Measurements from ENCODE around the gene FKBP5.
A peak's percentile ranks its signal among the peaks of the same experiment; 100 is the strongest.
"Not testable (repeated sequence)": the region's sequence is repeated elsewhere in the genome, so short reads cannot be mapped to it uniquely, and the experiment has no call there.

Gene FKBP5

DNA sequence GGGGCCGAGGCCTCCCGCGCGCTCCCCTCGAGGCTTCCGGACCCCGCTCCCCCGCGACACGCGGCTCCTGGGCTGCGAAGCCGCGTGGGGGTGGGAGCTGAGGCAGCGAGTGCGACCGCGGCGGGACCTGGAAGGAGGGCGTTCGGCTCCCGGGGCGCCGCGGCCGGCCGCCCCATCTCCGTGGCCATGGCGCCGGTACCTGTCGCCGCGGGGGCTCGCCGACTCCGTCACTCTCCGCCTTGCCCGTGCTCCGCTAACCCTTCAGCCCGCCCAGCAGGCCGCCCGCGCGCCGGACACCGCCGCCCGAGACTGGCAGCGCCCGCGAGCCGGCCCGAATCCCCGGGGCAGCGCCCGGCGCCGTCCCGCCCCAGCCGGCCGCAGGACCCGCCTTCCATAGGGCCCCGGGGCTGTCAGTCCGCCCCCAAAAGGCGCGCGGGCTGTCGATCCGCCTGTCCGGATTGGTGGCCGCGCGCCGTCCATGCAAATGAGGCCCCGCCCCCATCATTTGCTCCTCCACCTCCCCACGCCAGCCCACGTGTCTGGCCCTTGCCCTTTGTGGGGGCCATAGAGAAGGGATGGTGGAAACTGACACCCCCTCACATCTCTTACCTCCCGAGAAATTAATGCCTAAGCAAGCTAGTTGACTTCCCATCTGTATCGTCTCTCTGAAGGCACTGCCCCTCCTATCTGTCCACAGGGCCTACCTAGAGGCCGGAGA, at the start of gene FKBP5:
Gene FKBP5, minus strand, starts transcription at position 311 of the 718 bp plus-strand sequence. CDS start 46,091 bp downstream, outside the sequence.
- DNase-seq: peak; percentile 86

DNA sequence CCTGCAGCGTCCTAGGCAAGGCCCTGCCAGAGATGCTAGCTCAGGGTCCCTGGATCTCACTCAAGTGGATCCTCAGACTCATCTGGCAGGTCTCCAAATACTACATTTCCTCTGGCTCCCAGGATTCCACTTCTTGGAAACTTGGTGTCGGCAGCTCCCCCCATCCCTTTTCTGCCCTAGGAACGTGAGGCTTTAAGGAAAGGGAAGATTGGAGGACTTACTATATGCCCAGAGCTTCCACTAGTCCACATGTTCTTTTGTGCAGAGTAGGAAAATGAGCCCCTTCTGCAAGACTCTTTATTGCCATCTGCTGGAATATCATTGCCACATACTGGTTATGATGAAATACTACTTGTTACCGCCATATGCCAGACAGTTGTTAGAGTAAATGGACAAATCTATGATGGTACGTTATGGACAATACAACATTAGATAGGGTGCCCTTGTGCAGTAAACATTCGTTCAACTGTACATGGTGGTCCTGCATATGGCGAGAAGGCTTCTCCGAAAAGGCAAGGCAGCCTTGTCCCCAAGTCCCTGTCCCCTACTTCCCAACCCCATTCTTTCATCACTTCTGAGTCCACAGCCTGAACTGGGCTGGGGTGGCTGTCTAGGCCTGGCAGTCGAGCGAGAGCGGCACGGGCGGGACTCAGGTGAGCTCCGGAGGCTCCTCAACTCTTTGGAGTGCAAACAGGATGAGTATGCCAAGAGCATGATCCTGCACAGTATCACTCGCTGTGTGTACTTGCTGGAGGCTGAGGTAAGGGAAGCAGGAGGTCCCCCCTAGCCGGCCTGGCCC, 48.9 kb upstream of the FKBP5 start:
- no peak for DNase-seq

DNA sequence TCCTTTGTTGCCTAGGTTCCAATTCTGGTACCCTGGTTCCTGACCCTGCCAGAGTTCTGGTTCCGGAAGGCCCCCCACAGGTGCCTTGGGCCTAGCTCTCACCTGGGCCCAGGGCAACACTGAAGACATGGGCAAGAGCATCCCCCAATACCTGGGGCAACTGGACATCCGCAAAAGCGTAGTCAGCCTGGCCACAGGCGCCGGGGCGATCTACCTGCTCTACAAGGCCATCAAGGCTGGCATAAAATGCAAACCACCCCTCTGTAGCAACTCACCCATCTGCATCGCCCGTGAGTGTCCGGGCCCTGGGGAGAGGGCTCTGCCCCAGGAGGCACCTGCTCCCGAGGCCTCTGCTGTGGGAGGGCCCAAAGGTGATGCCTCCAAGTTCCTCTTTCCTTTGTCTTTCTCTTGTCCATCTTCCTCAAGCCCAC, 48.3 kb upstream of the FKBP5 start, which contains the start of gene ARMC12:
Gene ARMC12, plus strand, starts transcription at position 51 of the 431 bp plus-strand sequence. Its CDS starts 77 bp downstream, at position 128.
- DNase-seq: no peak

DNA sequence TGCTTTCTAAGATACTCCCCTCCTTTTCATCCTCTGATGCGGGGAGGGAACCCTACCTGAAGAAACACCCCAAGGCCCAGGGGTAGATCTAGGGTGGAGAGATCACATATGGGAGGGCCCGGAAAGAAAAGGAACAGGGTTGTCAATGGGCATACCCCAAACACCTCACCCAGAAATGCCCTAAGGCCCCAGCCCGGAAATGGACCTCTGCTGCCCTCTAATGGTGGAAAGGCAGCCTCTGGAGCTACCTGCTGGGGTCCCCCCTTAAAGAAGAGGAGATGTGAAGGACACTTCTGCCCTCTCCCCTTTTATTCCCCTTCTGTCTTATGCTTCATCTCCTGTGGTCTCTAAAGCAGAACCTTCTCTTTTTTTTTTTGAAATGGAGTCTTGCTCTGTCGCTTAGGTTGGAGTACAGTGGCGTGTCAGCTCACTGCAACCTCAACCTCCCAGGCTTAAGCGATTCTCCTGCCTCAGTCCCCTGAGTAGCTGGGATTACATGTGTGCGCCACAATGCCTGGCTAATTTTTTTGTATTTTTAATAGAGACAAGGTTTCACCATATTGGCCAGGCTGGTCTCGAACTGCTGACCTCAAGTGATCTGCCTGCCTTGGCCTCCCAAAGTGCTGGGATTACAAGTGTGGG, 47.7 kb upstream of the FKBP5 start:
- peak; percentile 89 for DNase-seq

GRCh38 chr6:35735452-35735851, 46.7 kb upstream of the FKBP5 start:
- no peak for DNase-seq

GRCh38 chr6:35734319-35734718, 45.6 kb upstream of the FKBP5 start:
- DNase-seq: not testable (repeated sequence)

DNA sequence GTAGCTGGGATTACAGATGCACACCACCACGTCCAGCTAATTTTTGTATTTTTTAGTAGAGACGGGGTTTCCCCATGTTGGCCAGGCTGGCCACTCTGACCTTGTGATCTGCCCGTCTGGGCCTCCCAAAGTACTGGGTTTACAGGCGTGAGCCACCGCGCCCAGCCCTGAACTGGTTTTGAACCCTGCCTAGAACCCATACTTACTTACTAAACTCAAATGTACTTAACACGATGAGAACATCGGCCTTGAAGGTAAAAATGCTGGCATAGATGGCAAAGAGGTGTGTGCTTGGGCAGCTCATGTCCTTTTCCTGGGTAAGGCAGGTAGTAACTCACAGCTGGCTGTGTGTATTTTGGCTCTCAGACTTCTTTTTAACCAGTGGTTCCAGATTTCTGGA, 44.9 kb upstream of the FKBP5 start:
- DNase-seq: no peak

GRCh38 chr6:35731736-35732532, 43.2 kb upstream of the FKBP5 start:
- DNase-seq: peak; percentile 95

DNA sequence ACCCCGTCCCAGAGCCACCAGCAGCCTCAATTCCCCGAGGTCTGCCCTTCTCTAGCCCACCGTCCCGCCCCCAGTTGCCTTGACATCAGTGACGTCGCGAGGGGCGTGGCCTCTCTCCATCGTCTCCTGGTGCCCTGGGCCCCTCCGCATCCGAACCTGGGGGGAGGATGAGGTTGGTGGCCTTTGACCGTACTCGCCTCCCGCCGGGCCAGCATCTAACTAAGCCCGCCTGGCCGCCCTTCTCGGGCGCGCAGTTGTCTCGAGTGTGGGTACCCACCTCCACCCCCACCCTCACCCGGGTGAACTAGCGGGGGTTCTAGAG, 42.7 kb upstream of the FKBP5 start:
- peak; percentile 92 for DNase-seq

DNA sequence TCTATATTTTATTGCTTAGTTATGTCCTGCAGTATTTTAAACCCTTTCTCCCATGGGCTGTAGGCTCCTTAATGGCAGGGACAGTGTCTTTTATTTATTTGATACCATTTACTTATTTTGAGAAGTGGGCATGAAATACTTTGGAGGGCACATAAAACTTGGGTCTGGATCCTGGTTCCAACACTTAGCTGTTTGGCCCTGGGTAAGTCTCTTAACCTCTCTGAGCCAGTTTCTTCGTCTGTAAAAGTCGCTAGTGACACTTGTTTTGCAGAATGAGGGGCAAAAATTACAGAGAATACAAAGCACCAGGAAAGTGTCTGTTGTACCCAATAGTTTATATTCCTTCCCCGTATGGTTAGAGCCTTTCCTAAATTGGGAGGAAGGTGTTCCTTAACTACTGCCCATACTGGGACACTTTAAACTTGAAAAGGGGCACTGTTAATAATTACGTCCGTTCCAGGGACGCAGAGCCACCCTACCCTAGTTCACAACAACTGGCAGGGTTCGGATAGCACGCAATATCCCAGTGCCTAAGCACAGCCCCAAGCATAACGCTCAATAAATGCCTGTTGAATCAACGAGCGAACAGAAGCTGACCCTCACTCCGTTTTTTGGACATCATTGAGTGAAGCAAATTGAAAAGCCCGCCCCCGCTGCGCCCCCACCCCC, 42.2 kb upstream of the FKBP5 start:
- no peak for DNase-seq

GRCh38 chr6:35729722-35730121, 41.0 kb upstream of the FKBP5 start:
- no peak for DNase-seq

- DNase-seq: peak; percentile 42
Measured at GRCh38 chr6:35728683-35729678, 40.3 kb upstream of the FKBP5 start.

GRCh38 chr6:35727935-35728682, 39.4 kb upstream of the FKBP5 start:
- DNase-seq: peak; percentile 88

DNA sequence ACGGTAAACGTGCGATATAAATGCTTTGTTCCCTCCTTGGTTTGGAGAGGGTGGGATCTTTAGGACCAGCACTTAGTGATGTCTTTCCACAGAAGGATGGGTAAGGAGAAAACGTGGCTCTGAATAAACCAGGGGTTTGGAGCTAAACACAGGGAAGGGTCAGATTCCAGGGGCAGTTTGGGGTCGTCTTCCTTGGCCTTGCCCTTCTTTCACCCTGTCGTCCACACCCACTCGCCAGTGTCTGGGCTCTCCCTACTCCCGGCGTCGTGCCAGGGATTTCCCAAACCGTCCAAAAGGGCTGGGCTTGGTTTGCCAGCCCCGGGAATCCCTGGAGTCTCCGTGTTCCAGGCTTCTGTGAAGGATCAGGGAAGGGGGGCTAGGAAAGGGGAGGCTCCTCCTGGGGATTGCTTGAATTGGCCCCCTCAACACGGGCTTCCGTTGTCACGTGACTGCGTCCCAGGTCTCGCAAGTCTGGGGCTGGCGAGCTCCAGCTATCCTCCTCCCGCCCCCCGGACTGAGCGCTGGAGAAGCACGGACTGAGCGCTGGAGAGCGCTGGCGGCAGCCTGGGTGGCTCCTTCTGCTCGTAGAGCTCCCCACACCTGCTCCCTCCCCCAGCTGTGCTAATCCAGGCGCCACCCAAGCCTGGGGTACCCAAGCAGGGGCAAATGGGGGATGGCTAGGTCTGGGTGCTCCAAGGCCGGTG, 38.7 kb upstream of the FKBP5 start:
- no peak for DNase-seq

DNA sequence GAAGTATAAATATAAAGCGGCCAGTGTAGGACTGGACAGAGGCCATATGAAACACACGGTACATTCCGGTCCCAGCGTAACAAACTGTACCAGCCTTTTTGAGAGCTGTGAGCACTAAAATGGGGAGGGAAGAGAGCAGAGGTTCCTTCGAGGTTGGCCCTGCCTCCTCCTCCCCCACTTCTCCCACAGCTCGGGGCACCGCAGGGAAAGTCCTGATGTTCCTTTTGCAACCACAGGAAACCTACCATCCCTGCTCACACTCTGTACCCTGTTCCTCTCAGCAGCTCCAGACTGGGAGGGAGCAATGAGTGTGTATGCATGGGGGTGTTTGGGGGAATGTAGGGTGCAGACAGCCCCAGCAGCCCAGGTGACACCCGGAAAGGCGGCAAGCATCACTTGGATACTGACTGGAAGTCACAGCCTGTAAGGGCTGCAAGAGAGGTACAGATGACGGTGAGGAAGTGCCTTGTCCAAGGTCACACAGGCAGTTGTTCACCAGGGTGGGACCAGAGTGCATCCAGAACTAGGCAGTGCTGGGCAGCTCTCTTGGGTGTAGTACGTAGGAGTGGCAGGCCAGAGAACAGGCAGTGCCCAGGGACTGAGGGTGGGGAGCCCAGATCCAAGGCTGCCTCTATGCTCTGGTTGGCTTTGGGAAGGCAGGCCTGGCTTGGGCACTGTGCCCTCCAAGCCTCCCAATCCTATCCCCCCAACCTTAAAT, 37.2 kb upstream of the FKBP5 start:
- no peak for DNase-seq

DNA sequence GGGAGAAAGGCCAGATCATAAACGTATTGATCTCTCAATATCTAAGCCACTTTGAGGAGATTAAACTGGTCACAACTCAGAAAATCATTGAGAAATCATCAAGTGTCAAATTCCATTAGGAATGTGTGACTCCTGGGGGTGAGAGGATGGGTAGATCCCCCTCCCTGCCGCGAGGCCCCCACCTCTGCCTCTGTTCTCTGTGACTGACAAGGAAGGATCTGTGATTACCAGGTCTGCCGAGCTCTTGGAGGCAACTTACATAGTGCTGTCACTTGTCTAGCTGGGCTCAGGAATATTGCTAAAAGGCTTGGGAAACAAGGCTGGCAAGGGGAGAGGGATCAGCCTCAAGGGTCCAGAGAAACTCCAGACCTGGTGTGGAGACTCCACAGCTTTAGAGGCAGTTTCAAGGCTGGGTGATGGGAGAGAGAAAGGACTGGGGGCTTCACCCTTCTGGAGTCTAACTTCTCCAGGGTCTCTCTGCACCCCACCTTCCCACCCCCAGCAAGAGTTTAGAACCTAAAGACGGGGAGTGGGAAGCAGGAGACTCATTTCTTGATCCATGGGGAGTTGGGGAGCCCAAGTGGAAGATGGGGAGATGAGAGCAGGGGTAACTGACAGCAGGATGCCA, 36.5 kb upstream of the FKBP5 start:
- no peak for DNase-seq

DNA sequence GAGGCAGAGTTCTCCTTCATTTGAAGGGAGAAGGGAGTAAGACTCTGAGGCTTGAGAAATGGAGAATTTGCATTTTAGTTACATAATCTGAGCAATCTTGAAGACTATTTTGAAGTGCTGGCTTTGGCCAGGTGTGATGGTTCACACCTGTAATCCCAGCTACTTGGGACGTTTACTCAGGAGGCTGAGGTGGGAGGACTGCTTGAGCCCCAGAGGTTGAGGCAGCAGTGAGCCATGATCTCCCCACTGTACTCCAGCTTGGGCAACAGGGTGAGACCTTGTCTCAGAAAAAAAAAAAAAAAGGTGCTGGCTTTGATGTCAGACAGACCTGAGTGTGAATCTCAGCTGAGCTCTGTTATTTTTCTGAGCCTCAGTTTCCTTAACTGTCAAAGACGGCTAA, 35.8 kb upstream of the FKBP5 start:
- DNase-seq: no peak

DNA sequence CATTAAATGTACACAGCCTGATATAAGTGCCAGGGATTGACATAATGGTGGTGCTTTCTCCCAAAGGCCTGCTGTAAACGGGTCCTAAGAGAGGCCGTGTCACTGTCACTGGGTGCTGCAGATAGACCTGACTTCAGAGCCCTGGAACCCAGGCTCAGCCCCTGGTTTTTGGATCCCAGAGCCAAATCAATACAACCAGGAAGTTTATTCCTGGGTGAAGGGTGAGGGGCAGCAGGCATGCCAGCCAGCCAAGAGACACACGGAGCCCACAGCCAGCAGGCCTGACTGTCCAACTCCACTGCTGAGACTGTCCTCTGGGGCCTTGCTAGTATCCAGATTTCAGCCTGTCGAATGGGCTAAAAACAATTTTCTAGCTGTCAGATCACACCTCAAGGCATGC, 35.3 kb upstream of the FKBP5 start:
- no peak for DNase-seq

Data from activated gamma-delta T cell treated with Interleukin-2 at 50 U/mL for 16 hours (primary cell).